GM19193 (cell line): ENCODE results near the gene ZNF212.
A peak's percentile ranks its signal among the peaks of the same experiment; 100 is the strongest.

Source experiments
- POLR2A ChIP-seq: IDR thresholded peaks from 4 replicates; pipeline ENCODE4 v1.6.1; 2011; ENCODE audit not compliant: insufficient read depth, insufficient read length; ENCODE audit errors: extremely low read depth

The ZNF212 gene

GRCh38 chr7:149229526-149229925 is 9.9 kb upstream of the ZNF212 start:
- TF ChIP-seq POLR2A, result peak; percentile 28

- no peak for TF ChIP-seq POLR2A
Measured at GRCh38 chr7:149232362-149232761, 7.1 kb upstream of the ZNF212 start.

GRCh38 chr7:149237502-149237901 is 1.9 kb upstream of the ZNF212 start:
- TF ChIP-seq POLR2A, result no peak

- no peak for TF ChIP-seq POLR2A
Measured at GRCh38 chr7:149238051-149238450, 1.4 kb upstream of the ZNF212 start.

GRCh38 chr7:149240637-149241036 is 1.2 kb downstream of the ZNF212 start:
- TF ChIP-seq POLR2A, result no peak

GRCh38 chr7:149241696-149242095 is 2.2 kb downstream of the ZNF212 start:
- TF ChIP-seq POLR2A, result no peak

GRCh38 chr7:149245244-149245643 is 5.8 kb downstream of the ZNF212 start:
- no peak for TF ChIP-seq POLR2A

- no peak for TF ChIP-seq POLR2A
Measured at GRCh38 chr7:149245744-149246143, 6.3 kb downstream of the ZNF212 start.

- no peak for TF ChIP-seq POLR2A
Measured at GRCh38 chr7:149248777-149249176, 9.3 kb downstream of the ZNF212 start.

- TF ChIP-seq POLR2A, result no peak
Measured at GRCh38 chr7:149252378-149252777, 12.9 kb downstream of the ZNF212 start.

- no peak for TF ChIP-seq POLR2A
Measured at GRCh38 chr7:149253665-149254064, 14.2 kb downstream of the ZNF212 start.

GRCh38 chr7:149254181-149254858 is 14.9 kb downstream of the ZNF212 start:
- no peak for TF ChIP-seq POLR2A

GRCh38 chr7:149255174-149255573 is 15.7 kb downstream of the ZNF212 start:
- TF ChIP-seq POLR2A, result no peak

GRCh38 chr7:149256568-149256967 is 17.1 kb downstream of the ZNF212 start:
- no peak for TF ChIP-seq POLR2A

GRCh38 chr7:149257146-149257545 is 17.7 kb downstream of the ZNF212 start:
- TF ChIP-seq POLR2A, result no peak

- TF ChIP-seq POLR2A, result no peak
Measured at GRCh38 chr7:149261316-149261828, 21.9 kb downstream of the ZNF212 start.

- TF ChIP-seq POLR2A, result peak; percentile 70
Measured at GRCh38 chr7:149261829-149262617, 22.6 kb downstream of the ZNF212 start, which contains the start of gene ZNF783. Gene ZNF783 (plus strand): TSS chr7:149262196. CDS start chr7:149262334, 138 bp downstream.

- TF ChIP-seq POLR2A, result no peak
Measured at GRCh38 chr7:149266451-149266850, 27.0 kb downstream of the ZNF212 start.
